Measurements from ENCODE around the gene SMYD3.

SMYD3 gene

DNA sequence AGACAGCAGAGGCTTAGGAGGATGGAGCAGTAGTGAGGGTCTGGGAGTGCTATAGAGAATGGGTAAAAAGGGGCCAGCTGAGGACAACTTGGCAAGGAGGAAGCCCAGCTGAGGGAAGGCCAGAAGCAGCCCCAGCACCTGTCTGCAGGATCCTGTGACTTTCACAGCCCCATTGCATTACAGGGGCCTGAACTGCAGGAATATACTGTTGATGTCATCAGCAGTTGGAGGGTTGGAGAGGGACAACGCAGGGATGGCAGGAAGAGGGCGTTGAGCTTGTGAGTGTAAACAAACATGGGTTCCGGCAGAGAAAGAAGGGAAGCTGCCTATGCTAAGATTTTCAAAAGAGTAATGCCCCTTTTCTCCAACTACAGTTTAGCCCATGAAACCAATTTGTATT is 628.5 kb downstream of the SMYD3 start:
- no peak for DNase-seq

DNA sequence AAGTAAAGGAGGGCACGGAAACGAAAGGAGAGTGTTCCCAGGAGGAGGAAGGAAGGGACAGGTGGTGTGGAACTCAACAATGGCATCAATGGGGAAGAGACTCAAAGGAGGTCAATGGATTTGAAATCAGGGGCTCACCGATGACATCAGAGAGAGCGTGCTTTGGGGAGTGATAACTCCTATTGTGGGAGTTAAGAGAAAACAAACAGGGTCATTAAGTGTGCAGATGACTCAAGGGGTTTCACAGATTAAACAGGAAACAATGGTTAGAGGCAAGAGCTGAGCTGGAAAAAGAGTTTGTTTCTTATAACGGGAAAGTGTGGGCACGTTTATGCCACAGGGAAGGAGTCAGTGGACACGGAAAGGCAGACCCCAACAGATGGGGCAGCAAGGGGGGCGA is 629.1 kb downstream of the SMYD3 start:
- DNase-seq, result no peak

DNA sequence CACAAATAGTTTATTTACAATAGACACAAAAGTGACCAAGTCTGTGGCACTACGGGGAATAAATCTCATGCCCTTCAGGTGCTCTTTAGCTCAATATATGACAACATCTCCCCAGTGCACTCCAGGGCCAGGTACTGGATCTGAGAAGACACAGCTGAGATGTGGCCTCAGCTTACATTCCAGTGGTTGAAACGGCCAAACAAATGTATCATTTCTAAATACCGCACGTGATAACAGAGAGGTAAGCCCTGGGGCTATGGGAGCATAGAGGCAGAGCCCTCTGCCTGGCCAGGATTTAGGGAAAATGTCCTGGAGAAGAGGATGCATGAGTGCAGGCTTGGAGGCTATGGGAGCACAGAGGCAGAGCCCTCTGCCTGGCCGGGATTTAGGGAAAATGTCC is 630.5 kb downstream of the SMYD3 start:
- no peak for DNase-seq

DNA sequence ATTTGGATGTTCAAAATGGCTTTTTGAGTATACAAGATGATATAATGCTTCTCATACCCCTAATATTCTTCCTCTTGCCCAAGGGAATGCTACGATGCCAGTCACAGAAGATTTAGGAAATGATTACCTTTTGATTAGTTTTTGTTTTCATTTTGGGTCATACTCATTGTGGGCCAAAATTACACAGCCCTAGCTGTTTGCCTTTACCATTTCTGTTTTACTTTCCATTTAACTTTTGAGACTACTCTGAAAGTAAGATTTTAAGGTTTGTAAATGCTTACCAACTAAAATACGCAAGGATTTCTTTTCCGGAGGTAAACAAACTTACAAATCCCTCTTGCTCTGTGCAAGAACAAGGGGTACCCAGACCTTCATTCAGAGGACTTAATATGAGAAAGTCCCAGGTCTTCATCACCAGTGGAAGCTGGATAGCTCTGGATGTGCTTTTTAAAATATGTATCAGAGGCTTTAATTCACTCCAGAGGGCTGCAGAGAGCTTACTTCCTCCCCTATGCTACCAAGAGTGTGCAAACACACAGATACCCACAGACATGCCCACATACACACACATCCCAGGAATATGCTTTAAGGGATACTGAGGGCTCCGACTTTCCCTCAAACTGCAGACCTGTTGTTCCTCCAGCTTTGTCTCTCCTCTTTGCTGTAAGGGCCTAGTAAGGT is 631.4 kb downstream of the SMYD3 start:
- DNase-seq, result no peak

DNA sequence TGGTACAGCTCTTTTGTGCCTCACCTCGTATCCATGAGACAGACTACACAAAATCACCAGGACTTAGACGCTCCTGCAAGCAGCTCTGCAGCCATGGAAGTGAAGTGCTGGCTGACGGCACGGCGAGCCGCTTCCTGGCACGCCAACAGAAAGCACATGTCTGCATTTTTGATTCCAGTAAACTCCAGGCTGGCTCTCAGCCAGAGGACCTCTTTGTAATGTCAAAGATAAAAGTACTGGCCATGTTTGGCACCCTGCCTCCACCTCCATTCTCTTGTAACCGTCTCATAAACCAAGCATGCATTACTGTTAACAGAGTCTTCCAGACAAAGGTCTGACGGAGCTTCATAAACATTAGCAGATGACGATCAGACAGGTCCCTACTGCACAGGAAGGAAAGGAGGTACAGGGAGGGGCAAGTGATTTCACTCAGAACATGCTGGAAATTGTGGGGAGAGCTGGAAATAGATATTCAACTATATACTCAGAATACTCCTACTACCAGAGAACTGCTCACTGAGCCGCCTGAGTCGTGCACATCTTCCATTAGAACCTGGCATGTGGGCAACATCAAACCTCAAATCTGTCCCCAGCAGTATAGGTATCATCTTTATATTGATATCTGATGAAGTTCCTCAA is 632.0 kb downstream of the SMYD3 start:
- no peak for DNase-seq

DNA sequence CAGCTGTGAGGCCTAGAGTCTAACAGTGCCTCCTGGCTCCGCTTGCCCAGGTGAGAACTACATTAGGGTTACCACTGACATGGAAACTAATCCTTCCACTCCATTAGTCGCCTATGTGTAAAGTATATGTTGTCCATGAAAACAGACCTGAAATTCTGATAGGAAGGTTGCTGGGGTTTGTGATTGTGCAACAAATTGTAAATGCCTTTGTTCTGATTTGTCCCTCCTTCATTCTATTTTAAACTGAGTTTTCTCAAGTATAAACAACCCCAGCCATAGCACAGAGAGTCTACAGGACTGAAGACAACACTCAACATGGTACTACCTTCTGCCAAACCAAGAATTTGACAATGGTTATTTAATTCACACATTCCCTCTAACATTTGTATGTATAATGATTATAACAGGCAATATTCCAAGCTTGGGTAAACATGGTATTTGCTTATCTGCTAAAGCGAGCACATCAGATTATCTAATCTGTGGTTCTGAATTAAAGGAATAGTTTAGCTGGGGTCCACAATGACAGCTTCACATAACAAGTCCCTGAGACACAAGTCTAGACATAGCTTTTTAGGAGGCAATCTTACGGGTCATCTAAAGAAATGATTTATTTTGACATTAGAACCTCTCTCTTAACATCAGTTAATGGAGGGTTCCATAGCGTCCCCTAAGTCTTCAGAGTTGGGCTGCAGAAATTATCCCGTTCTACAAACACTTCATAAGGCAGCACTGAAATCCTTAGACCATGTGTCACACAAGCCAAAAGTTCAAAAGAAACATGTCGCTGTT is 633.0 kb downstream of the SMYD3 start:
- no peak for DNase-seq

DNA sequence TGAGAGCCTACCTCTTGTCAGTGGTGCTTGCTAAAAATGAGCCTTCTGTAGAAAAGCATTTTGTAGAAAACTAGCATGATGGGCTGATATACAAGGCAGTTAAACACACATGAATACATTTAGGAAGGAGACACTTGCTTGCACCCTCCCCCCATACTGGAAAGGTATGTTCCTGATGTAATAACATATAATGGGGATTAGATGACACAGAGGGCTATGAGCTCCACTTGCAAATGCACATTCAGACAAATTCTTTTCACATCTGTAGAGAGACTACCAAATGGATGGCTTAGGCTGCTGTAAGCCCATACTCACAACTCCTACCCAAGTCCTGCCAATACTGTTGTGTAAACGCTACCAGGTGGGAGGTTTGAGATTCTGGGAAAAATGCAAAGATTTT is 634.0 kb downstream of the SMYD3 start:
- no peak for DNase-seq

DNA sequence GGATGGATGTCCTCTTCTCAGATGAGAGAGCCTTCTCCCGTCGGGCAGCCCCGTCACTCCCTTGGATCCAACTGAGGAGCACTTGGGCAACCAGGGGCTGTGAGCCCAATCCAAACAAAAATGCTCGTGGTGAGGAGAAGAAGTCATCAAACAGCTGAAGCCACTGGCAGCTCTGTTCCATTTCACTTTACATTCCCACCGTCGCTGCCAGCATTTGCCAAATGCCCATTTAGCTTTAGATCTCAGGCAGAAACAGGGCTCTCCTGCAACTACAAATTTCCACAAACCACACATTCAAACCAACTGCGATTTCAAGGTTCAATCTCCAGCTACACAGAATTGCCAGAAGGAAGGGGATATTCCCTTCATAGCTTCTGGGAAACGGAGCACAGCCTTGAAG is 634.6 kb downstream of the SMYD3 start:
- no peak for DNase-seq

DNA sequence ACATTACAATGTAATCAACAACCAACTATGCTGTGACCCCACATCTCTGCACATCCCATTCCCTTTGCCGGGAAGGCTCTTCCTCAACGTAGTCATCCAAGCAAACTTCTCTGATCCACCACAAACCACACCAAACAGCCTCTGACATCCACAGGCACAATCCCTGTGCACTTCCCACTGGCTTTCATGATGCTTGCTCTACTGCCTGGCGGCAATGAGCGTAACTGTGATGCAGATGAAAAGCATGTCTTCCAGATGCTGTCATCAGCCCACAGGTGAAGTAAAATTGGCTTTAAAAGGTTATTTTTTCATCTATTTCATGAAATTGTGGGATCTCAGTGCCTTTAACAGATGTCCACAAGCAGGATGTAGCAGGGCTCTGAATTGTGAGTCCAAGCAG is 635.2 kb downstream of the SMYD3 start:
- DNase-seq, result no peak

DNA sequence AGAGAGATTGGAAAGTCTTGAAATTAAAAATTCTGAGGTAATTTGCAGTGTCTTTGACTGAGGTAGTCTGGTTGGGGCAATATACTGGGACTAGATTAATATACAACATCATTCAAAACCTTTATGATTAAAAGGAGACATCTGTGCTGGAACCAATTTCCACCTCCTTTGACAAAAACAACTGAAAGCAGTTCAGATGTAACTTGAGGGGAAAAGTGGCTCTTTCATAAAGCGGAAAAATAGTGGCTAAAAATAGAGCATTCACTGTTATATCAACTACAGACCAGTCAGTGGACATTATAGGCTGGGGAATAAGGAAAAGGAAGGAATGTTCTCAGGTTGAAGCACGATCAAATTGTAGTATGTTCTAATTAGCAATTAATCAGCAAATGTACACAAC is 635.9 kb downstream of the SMYD3 start:
- DNase-seq, result no peak

DNA sequence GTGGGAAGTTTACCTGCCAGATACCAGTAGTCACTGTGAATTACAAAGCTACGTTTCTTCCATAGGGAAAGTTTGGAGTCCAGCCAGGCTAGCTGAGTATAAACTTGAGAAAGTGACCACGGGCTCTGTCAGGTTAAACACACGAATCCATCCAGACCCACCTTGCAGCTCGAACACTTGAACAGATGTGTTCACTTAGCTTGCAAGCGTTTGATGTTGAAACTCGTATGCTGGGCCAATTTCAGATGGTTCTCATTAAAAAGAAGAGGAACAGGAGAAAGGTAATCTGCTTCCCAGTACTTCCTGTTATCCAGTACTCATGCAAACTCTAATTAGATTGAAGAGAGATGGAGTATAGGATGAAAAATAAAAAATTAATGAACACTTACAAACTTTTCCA is 636.4 kb downstream of the SMYD3 start:
- DNase-seq, result no peak

DNA sequence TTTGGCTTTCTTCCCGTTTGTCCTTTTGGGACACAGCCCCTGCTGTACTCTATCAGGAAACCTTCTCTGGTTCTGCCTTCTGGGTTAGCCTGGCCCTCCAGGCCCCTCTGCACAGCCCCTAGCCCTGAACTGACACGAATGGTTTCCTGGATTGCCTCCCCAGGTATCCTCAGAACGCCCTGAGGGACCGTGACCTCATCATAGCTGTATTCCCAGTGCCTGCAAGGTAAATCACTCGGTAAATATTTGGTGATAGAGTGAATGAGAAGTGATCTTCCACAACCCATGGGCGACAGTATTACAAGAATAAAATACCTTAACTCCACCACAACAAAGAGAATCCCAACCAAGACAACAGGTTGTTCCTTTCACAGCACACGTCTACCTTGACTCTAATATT is 637.2 kb downstream of the SMYD3 start:
- DNase-seq, result no peak

DNA sequence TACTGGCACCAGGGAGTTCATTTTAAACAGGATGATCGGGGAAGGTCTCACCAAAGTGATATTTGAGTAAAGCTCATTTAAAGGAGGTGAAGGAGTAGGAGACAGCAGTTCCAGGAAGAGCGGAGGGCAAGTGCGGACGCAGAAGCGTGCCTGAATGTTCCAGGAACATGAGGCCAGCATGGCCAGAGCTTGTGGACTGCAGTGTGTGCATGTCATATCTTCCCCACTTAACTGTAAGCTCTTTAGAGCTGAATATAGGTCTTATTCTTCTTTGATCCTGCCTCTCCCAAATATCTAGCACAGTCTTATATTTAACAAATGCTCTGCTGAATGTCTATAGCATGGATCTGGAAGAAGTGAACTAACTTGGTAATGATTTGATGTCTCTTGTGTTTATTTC is 639.3 kb downstream of the SMYD3 start:
- DNase-seq, result no peak

DNA sequence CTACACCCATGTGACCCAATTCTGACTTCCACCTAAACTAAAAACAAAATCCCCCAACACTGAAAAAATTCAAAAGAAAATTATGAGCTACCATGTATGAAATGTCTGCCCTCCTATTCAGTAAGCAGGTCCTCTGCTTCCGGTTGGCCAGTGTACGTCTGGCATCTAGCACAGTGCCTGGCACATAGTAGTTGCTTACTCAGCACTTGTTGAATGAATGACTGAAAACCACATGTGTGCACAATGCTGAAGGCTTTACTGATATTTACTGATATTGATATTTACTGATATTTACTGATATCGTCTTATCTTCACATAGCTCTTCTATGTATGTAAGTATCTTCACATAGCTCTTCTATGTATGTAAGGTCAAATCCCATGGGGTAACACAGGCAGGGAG is 642.2 kb downstream of the SMYD3 start:
- DNase-seq, result no peak

DNA sequence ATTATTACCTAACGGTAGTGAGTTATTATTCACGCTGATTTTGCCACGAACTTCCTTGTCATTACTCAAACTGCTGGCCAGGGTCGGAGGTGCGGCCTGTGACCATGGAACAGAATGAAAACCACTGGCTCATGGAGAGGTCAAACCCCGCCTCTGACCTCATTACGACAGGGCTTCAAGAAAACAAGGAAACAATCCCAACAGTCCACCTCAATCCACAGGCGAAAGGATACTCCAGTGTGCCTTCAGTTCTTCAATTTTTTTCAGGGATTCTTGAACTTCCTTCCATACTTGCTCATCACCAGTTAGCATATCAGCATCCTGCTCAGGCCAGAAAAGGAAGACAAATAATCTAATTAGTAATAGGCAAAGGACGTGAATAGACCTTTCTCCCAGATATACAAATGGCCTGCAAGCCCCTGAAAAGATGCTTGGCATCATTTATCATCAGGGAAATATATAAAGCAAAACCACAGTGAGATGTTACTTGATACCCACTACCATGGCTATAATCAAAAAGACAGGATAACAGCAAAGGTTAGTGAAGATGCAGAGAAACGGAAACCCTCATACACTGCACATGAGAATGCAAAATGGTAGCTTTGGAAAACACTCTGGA is 643.4 kb downstream of the SMYD3 start:
- DNase-seq, result no peak

DNA sequence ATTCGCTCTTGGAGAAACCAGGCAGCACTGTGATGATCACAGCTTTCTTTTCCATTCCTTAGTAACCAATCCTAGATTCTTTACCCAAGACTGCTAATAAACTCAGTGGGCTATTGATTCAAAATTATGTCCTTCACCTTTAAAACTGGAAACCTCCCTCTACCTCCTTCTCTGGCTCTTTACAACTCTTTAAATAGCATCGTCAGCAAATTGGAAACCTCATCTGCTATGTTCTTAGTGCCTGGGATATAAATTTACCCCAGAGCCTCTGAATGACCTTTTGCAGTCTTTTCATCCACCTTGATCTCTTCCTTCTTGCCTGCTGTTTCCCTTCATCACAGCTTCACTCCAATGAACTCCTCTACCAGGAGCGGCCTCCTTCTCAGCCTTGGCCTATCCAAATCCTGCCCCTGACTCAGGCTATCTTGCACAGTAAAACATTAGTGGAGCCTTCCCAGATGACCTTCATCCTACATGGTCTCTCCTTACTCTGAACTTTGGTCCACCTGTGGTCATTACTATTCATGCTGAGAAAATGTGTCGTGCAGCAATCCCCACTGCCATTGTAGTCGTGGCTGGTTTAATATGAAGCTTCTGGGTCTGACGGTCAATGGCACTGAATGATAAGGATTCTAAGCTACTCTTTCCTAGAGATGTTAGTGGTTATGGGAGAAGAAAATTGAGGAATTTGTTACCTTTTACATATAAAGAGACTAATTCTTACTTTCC is 644.1 kb downstream of the SMYD3 start:
- no peak for DNase-seq

DNA sequence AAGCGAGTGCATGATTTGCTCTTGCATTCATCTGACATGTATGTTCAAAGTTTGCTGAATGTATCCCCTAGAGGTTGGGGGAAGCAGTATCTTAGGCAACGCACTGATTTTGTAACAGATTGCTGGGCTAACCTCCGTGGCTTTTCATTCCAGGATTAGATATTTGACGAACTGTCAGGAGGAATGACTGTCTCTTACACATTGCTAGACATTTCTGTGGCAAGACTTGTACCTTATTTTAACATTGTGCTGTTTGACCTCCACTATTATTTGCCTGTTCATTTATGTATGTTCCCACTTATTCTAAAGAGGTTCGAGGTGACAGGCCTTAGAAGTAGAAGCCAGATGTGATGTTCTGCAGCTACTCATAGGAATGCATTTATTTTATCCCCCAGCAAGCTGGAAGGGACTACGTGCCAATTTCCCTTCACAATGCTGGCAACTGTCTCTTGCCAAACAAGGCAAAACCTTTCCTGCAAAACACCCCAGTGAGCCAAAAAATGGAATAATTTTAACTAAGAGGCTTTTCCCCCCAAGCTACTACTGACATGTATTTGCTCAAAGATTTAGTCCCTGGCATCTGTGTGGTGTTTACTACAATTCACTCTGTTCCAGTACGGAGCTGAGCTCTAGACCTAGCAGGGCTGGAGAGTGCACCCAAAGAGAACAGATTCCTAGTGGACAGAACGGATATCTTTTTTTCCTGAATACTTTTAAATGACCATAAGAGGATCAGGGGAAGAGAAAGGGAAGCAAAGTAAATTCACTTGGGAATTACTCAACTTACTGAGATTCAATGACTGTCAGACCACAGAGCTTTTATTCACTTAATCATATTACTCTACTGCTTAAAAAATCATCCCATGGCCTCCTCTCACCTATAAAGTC is 646.2 kb downstream of the SMYD3 start:
- DNase-seq, result no peak

DNA sequence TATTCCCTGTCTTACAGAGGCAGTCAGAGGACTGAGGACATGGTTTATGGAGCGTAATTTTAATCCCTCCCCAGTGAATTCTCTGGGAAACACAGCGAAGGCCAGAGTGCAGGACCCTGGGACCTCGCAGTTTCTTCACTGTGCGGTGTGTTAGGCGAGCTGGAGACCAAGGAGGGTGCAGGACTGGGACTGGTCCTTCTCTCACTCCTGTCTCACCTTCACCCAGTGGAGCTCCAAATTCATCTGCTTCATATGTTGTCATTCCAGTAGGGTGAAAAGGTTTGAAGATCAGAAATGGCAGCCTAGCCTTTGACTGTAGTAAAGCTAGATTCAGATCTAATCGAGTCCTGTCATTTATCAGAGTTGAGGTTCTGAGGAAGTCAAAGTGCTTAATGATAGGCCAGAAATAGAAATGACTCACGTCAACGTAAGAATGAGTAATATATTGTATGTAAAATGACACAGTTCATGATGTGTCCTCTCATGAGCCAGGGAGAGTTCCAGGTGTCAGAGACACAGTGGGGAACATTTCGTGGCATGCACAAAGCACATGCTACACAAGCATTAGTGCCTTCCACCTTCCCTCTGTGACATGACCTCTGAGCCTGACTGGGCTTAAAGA is 647.5 kb downstream of the SMYD3 start:
- no peak for DNase-seq

DNA sequence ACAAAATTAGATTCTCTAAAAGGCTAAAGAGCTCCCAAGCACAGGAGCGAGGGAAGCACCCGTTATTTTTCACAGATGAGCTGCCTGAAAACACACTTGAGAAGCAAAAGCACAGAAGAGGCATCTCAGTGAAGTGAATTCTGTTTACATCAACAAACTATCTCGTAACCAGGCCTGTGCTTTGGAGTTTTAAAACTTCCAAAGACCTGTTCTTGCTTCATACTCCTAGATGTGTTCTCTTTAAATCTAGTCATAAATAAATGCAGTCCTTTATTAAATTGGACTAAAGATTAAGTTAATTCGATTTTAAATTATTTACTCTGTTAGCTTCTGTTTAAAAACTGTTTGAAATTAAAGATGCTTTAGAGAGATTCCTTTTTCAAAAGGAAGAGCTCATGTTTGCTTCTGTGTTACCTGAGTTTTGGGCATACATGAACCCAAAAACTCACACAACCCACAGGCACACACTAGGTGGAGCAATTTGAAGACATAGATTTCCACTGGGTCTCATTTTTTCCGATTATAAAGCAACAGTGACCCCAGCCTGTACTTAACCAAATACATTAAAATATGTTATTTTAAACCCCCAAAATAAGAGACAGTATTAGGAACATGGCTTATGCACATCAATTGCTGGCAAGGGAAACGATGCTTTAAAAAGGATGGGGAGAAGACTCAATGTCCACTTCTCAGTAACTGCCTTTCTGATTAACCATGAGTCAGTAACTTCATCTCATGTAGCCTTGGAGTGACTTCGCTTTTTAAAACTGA is 648.2 kb downstream of the SMYD3 start:
- DNase-seq, result peak; percentile 8

DNA sequence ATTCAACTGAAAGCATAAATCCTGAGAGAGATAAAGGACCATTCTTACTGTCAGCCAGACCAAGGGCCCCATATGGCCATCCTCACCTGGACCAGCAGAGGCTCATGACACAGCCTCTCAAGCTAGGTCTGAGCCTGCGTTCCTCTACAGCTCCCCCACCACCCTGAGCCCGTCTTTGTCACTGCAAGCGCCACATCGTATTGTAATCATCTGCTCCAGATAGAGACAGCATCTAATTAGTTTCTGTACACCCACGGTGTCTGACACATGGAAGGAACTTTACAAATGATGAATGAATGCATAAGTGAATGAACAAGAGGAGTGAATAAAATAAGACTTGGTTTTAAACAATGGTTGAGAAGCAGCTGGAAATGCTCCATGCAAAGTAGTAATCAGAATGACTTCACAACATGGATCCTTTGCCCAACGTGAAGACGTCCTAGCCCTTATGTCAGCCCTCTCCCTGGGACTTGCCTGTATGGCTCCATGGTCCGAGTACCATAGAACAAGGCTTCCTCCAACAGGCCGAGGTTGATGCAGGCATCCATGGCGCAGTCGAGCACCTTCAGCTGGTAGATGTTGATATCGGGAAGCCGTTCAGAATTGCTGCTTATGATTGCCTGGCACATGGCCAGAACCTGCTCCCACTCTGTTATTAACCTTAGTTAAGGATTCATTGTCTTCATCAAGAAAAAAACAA is 648.9 kb downstream of the SMYD3 start:
- DNase-seq, result peak; percentile 41

Data from NCI-H2227 treated with DMSO at 0.1 percent for 48 hours (cell line).